HG03135 (cell line): ENCODE data around the gene PIK3CD.
A peak's percentile ranks its signal among the peaks of the same experiment; 100 is the strongest.
"Not testable (repeated sequence)": the region's sequence is repeated elsewhere in the genome, so short reads cannot be mapped to it uniquely, and the experiment has no call there.

Experiments
- ATAC-seq: cut with Tn5 transposase; IDR thresholded peaks from one replicate; pipeline ENCODE4 v1.9.1; 2021; ENCODE audit warnings: mild to moderate bottlenecking, moderate library complexity; ENCODE audit not compliant: unreplicated experiment

The PIK3CD gene

DNA sequence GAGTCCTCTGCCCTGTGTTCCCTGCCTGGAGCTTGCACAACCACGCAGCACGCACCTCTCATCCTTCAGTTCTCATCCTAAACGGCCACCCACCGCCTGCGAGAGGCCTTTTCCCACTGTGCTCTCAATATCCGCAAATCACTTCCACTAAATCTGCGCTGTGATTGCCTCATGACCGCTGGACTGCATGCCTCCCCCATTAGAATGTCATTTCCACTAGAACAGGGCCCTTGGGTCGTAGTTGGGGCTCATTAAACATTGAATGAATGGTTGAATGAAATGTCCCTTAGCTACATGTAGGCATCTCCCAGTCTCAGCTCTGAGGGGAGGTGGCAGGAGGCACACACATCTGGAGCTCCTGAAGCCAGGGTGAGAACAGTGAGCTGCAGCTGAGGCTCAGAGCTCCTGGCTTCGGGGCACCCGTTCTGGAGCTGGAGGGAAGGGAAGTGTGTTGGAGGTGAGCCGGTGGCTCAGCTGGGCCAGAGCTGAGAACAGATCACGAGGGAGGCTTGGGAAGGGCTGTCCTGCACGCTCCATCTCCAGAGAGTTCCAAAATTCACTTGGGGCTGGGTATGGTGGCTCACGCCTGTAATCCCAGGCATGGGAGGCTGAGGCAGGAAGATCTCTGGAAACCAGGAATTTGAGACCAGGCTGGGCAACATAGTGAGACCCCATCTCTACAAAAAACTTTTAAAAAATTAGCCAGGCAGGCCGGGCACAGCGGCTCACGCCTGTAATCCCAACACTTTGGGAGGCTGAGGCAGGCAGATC, 32.4 kb upstream of the PIK3CD start:
- no peak for ATAC-seq

DNA sequence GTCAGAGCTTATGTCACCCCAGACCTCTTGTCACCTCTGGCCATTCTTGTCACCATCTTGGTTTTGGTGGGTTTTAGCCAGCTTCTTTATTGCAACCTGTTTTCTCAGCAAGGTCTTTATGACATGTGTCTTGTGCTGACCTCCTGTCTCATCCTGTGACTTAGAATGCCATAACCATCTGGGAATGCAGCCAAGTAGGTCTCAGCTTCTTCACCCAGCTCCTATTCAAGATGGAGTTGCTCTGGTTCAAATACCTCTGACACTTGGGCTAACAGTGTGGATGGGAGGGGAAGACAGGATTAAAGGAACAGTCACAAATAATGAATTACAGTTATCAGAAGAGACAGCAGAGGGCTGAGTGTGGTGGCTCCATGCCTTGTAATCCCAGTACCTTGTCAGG, 30.5 kb upstream of the PIK3CD start:
- ATAC-seq, result no peak

DNA sequence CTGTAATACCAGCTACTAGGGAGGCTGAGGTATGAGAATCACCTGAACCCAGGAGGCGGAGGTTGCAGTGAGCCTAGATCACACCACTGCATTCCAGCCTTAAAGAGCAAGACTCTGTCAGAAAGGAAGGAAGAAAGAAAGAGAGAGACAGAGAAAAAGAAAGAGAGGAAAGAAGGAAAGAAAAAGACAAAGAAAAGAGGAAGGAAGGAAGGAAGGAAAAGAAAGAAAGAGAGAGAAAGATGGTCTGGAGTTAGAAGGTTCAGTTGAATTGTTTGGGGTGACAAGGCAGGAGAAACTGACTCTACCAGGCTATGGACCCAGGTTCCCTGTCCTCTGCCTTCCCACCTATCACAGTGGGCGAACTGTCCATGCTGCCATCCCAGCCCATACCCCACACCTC, 27.4 kb upstream of the PIK3CD start:
- ATAC-seq, result no peak

DNA sequence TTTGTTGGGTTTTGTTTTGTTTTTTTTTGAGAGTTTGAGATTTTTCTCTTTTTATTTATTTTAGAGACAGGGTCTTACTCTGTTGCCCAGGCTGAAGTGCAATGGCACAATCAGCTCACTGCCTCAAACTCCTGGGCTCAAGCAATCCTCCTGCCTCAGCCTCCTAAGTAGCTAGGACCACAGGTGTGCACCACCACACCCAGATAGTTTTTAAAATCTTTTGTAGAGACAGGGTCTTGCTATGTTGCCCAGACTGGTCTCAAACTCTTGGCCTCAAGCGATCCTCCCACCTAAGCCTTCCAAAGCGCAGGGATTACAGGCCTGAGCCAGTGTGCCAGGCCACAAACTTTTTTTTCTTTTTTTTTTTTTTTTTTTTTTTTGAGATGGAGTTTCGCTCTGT, 26.5 kb upstream of the PIK3CD start:
- not testable (repeated sequence) for ATAC-seq

DNA sequence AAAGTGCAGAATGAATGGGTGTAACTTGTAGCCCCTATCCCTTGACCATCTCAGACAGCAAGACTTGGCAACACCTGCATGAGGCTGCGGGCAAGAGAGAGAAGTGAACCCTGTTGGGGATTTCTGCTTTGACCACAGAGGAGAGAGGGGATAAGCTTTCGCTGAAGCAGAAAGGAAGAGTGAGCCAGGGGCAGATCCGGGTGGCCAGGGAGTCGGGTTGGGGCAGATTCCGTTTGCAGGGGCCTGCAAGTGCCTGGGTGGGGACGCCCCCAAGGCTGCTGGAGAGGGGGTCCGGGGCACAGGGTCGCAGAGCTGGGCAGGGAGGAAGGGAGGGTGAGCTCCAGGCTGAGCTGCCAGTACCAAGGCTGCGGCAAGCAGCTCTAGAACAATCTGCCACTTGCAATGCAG, 25.3 kb upstream of the PIK3CD start:
- ATAC-seq, result peak; percentile 47

DNA sequence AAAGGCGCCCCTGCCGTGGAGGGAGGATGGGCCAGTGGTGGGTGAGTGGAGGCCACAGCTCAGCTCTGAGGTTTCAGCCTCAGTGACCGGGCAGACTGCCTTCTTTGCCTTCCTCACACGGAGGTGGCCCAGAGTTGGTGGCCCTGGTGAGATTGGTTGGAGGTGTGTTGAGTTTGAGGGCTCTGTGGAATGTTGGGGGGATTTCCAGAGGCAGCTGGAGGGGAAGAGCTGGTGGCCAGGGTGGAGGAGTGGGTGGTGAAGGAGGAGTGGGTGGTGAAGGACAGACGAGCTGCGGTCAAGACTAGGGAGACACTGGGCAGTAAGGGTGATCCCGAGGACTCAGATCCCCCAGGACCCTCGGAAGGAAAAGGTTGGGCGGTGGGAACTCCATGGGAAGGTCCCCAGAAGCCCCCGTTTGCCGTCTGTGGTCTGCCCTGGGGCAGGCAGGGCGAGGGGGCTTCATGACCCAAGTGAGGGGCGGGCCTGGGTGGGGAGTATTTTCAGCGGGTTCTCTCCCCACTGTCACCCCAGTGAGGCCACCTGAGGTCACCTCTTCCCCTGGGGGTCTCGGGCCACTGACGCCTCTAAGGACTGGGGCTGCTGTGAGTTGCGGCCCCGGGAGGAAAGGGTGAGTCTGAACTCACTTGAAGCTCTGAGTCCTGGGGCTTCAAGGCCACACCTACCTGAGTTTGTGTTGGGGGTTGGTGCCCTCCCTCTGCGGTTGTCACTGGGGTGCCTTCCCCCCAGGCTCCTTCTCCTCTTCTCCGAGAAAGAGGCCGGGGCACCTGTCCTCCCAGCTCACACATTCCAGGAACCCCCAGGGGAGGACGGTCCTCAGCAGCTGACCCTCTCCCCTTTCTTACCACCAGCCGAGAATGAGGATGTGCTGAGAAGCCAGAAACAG, 22.7 kb upstream of the PIK3CD start:
- no peak for ATAC-seq

DNA sequence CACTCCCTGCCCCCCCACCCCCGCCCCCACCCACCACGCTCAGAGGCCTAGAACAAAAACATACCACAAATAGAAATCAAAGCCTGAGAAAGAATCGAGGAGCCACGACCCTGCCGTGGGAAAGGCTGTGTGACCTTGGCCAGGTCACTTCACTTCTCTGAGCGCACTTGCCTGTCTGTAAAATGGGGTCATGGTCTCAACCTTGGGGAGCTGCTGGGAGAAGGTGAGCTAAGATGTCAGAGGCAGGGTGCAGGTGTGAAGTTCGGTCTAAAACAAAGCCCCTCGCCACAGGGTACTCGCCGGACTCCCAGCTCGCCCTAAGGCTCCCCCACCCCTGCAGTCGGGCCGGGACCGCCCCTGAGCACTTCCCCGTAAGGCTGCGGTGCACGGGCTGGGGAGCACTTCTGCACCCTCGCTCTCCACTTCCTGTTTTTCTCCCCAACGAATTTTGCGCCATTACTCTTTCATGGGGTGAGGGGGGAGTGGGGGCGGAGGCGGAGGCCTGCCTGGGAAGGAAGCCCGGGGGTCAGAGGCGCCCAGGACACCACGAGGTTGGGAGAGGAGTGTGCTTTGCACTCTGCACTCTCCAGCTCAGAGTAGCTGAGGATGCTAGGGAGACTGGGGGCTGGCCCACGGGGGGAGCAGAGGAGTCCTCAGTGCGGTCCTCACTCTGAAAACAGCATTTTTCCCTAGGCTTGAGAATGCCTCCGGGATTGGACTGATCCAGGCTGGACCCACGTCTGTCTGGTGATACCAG, 21.9 kb upstream of the PIK3CD start:
- ATAC-seq, result no peak

DNA sequence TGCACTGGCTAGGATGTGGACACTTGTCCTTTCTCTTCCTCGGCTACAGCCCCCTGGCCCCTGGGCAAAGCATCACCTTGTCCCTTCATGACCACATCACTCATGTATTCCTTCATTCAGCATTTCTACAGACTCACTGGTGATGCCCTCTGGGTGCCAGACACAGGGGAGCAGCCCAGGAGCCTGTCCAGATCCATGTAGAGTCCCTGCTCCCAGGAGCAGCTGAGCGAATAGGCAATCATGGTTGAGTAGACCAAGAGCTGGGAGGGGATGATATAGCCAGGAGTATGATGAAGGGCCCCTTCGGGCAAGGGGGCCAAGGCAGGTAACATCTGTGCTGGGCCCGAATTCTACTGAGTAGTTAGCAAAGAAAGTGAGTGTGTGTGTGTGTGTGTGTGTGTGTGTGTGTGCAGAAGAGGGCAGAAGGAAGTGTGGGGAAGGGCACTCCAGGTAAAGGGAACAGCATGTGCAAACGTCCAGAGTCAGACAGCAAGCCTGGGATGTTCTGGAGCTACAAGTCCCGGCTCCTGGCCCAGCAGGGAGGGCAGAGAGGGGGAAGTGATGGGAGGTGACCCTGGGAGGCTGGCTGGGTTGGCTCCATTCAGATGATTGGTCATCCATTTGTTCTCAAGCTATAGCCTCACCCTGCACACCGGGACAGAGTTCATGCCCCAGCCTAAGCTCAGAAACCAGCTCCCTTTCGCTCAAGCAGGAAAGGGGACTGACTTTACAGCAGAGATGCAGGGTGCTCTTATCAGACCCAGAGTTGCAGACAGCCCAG, 21.0 kb upstream of the PIK3CD start:
- no peak for ATAC-seq

DNA sequence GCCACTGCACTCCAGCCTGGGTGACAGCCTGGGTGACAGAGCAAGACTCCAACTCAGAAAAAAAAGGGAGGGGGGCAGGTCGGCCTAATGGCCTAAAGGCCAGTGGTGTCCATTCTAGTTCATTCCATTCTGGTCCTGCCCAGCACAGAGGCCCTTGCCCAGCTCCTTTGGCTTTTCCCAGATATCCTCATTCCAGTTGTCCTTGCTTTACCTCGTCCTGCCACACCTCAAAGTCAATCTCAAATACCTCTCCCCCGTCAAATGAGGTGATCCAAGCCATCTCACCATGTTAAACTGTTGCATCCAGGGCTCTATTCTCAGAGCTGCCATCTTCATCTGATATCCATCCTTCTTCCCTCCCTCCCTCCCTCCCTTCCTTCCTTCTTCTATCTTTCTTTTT, 19.9 kb upstream of the PIK3CD start:
- ATAC-seq, result no peak

DNA sequence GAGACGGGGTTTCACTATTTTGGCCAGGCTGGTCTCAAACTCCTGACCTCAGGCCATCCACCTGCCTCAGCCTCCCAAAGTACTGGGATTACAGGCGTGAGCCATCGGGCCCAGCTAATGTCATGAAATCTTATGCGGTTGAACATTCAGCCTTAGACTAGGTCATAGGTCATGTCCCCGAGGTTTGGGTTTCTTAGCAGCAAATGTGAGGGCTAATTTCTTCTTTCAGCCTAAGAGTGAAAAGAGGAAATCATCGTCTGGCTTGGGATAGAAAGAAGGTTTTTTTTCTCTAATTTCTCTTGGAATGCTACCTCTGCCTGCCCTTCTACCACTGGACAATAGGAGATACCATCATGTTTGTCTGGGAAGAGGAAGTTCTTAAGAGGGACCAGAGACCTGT, 18.0 kb upstream of the PIK3CD start:
- no peak for ATAC-seq

DNA sequence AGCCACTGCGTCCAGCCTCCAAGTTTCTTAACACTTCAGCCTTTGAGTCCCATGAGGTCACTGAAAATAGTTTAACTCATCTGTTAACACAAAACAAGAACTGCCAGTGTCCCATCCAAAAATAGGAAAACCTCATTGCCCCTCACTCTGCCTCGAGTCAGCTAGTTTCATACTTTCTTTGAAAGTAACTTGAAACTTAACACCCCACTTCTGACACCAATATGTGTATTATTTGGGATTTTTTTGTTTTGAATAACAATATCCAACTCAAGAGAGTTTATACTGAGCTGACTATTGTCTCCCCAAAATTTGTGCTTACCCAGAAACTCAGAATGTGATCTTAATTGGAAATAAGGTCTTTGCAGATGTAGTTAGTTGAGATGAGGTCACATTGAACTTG, 16.9 kb upstream of the PIK3CD start:
- no peak for ATAC-seq

DNA sequence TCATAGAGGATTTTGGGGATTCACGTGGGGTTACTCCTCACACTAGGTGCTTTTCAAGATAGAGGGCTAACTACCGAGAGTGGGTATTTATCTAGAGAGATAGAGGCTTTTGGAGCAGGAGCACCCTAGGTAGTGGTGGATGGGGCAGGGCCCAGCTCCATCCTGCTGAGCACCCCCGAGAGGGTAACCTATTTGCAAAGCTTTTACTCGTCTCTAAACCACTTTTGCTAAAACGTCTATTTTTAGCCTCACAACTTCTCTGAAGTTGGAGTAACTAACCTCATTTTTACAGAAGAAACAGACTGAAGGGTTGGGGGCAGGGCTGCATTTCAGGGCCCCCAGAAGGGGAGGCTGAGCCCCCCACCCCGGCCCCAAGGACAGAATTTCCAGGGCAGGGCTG, 12.3 kb upstream of the PIK3CD start:
- ATAC-seq, result no peak

DNA sequence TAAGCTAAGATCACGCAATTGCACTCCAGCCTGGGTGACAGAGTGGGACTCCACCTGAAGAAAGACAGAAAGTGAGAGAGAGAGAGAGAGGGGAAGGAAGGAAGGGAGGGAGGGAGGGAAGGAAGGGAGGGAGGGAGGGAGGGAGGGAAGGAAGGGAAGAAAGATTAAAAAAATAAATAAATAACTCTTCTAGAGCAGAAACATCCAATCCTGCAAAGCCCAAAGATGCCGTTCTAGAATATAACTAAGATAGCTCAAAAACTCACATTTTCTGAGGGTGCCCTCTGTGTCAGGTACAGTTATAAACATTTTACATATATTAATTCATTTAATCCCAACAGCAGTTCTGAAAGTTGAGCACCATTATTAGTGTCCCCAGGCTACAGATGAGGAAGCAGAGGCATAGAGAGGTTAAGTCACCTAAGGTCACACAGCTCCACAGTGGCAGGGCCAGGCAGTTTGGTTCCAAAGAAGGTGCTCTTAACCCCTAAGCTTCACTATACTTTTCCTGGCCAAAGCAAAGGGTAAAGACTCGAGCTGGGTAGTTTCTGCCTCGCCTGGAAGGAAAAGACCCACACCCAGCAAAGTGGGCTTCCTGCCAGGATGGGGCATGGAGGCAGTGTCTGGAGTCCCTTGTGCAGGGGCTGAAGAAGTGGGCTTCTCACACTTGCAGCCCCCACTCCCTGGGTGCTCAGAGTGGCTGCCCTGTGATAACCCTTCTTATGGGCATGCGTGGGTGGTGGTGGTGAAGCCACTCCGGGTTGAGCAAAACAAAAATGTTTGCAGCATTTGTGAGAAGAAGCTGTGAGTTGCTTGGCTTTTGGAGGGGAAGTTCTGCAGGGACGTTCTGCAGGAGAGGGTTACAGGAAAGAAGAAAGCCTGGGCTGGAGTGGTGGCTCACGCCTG, 7.9 kb upstream of the PIK3CD start:
- no peak for ATAC-seq

DNA sequence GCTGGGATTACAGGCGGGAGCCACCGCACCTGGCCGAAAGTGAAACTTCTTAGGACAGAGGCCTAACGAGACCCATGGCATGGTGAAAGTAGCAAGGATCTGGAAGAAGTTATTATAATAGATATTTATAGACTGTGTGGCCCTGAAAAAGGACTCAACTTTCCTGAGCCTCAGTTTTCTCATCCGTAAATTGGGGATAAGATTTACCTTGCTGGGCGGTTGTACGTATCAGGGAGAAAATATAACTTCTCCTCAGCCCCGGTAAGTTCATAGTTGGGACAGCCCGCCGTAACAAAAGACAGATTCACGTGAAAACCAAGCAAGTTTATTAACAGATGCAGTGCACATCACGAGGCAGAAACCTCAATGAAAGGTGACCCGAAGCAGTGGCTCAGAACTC, 5.5 kb upstream of the PIK3CD start:
- no peak for ATAC-seq

DNA sequence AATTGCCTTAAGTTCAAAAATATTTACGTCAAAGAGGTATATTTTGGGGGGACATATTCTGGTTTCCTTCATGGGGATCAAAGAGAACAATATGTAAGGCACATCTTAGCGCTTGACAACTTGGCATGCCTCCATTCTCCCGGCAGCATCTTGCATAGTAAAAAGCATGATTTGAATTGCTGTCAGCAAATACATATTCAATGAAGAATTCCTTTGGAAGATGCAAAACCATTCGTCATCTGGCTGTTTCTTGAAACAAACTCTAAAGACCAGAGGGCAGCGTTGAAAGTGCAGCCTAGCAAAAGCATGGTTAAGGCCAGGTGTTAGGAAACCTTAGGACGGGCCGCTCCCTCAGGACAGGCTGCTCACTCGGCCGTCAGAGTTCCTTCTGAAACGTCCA, 3.4 kb upstream of the PIK3CD start:
- ATAC-seq, result no peak

DNA sequence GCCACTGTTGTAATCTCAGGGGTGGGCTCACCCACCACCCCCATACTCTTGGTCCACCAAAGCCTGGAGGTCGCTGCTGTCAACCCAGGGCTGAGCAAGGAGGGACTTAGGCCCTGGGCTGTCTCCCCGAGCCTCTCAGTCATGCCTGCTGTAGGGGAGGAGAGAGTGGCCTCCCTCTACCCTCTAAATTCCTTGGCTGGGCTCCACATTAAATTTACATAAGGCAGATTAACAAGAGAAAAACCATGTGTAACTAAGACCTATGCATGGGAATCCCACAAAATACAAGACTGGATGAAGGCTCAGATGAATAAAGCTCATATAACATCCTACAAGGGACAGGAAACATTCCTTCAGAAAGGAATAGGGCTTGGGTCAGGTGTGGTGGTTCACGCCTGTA, 1.8 kb upstream of the PIK3CD start:
- no peak for ATAC-seq

DNA sequence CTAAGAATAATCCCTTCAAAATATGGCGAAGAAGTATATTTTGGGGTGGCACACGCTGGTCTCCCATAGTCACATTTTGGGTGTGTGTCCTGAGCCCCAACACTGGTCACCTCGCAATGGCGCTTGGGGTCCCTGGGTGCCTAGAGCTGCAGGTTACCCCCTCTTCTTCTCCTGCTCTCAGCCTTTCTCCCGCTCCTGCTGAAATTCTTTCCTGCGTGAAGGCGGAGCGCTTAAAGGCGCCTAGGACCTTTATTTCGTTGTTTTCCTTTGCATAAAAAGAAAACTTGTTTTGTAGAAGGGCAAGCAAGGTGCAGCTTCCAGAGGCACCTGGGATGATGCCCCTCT, 339 bp upstream of the PIK3CD start:
- ATAC-seq, result no peak

DNA sequence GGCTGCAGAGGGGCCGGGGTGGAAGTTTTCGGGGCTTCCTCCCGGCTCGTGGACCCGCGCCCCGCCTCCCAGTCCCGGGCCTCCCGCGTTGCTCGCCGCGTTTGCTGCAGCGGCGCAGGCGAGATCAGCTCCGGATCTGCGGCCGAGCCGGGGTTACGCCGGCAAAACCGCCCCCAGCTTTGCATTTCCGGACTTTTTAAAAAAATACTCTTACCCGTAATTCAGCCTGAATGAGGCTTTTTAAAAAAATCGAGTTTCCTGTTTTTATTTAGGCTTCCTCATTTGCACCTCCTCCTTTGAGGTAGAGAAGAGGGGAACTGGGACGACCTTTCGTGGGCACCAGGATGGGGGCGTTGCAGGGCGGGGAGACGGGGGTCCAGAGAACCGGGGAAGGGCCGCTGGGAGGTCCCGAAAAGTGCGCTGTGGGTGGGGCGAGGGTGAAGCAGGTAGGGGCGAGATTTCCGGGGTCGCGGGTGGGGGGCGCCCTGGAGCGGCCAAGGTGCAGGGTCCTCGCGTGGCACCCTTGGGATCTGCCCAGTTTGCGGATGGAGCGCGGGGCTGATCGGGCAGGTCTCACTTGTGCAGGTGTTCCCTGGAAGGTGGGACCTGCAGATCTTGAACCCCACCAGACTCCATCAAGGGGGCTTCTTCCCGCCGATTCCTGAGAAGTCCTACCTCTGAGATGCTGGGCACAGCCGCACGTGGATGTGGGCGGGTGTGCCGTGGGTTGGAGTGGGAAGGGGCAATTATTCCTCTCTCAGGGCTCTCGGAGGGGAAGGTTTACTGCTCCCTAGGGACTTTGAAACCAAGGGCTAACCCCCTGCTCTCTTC, 1.1 kb downstream of the PIK3CD start:
- ATAC-seq, result no peak

DNA sequence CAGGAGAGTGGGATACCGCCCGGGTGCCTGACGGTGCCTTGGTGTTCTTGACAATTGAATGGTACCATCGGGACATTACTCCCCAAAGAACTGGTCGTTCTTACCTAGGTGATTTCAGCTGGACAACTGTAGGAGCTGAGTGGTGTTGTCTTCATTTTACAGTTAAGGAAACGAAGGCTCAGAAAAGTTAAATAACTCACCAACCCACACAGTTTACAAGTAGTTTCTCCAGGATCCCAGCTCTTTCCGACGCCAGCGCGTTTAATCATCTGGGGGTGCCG, 1.6 kb downstream of the PIK3CD start:
- ATAC-seq, result no peak
